ENCODE data around the gene INHA.

Gene INHA

GRCh38 chr2:219540784-219541504 is 31.2 kb upstream of the INHA start:
- no peak for DNase-seq (ENCODE audit: low read depth)

- DNase-seq (ENCODE audit: low read depth), result peak; percentile 76
Measured at GRCh38 chr2:219541611-219542180, 30.4 kb upstream of the INHA start.

GRCh38 chr2:219542931-219543595 is 29.0 kb upstream of the INHA start:
- no peak for DNase-seq (ENCODE audit: low read depth)

GRCh38 chr2:219543596-219544358 is 28.3 kb upstream of the INHA start, which contains the start of the genes CHPF and TMEM198:
Gene CHPF, minus strand, starts transcription at chr2:219543809. Its CDS starts 271 bp downstream, at chr2:219543538.
Gene TMEM198, plus strand, starts transcription at chr2:219544028. Its CDS starts 700 bp downstream, at chr2:219544728.
- peak; percentile 90 for DNase-seq (ENCODE audit: low read depth)

- DNase-seq (ENCODE audit: low read depth), result no peak
Measured at GRCh38 chr2:219544567-219544966, 27.5 kb upstream of the INHA start.

- no peak for DNase-seq (ENCODE audit: low read depth)
Measured at GRCh38 chr2:219545295-219545942, 26.7 kb upstream of the INHA start.

- no peak for DNase-seq (ENCODE audit: low read depth)
Measured at GRCh38 chr2:219545943-219546352, 26.2 kb upstream of the INHA start.

GRCh38 chr2:219547621-219548020 is 24.5 kb upstream of the INHA start:
- DNase-seq (ENCODE audit: low read depth), result no peak

GRCh38 chr2:219548990-219549389 is 23.1 kb upstream of the INHA start:
- no peak for DNase-seq (ENCODE audit: low read depth)

GRCh38 chr2:219549619-219550018 is 22.5 kb upstream of the INHA start:
- no peak for DNase-seq (ENCODE audit: low read depth)

- DNase-seq (ENCODE audit: low read depth), result no peak
Measured at GRCh38 chr2:219551441-219552381, 20.4 kb upstream of the INHA start.

GRCh38 chr2:219552382-219553167 is 19.5 kb upstream of the INHA start:
- peak; percentile 75 for DNase-seq (ENCODE audit: low read depth)

GRCh38 chr2:219553168-219553417 is 19.0 kb upstream of the INHA start:
- no peak for DNase-seq (ENCODE audit: low read depth)

GRCh38 chr2:219553463-219553963 is 18.6 kb upstream of the INHA start:
- DNase-seq (ENCODE audit: low read depth), result no peak

- DNase-seq (ENCODE audit: low read depth), result no peak
Measured at GRCh38 chr2:219554350-219554749, 17.8 kb upstream of the INHA start.

- DNase-seq (ENCODE audit: low read depth), result no peak
Measured at GRCh38 chr2:219555956-219556355, 16.2 kb upstream of the INHA start.

GRCh38 chr2:219556413-219556812 is 15.7 kb upstream of the INHA start:
- no peak for DNase-seq (ENCODE audit: low read depth)

GRCh38 chr2:219557320-219557719 is 14.8 kb upstream of the INHA start:
- DNase-seq (ENCODE audit: low read depth), result no peak

GRCh38 chr2:219557791-219558785 is 14.0 kb upstream of the INHA start:
- DNase-seq (ENCODE audit: low read depth), result no peak

All from activated T-helper 9 cell treated with anti-CD3 and anti-CD28 coated beads, Interleukin-2, amount 50 U/mL, for 16 hours (primary cell).